Glutamatergic neuron (in vitro differentiated cells): Measurements from ENCODE around the gene ADAM11. TPM values are rescaled to one million over a fixed set of nuclear protein-coding genes. Genes with fewer than 3 reads are reported as not detected.
"Not testable (repeated sequence)": the region's sequence is repeated elsewhere in the genome, so short reads cannot be mapped to it uniquely, and the experiment has no call there.

Experiments used
- DNase-seq: peaks from one replicate; pipeline ENCODE4 v3.0.0; 2022
- H3K27ac Mint-ChIP-seq: one replicate; pipeline ENCODE4 v1.8.0; 2020; ENCODE audit warnings: mild to moderate bottlenecking, mixed read lengths, inconsistent platforms; ENCODE audit not compliant: unreplicated experiment
- H3K27me3 Mint-ChIP-seq: one replicate; pipeline ENCODE4 v1.8.0; 2020; ENCODE audit warnings: mild to moderate bottlenecking, moderate library complexity, mixed read lengths, inconsistent platforms; ENCODE audit not compliant: unreplicated experiment
- H3K36me3 Mint-ChIP-seq: one replicate; pipeline ENCODE4 v1.8.0; 2020; ENCODE audit warnings: mild to moderate bottlenecking, mixed read lengths, inconsistent platforms; ENCODE audit not compliant: unreplicated experiment
- H3K4me1 Mint-ChIP-seq: one replicate; pipeline ENCODE4 v1.8.0; 2020; ENCODE audit warnings: mild to moderate bottlenecking, low read depth, mixed read lengths, inconsistent platforms; ENCODE audit not compliant: unreplicated experiment
- H3K4me3 Mint-ChIP-seq: one replicate; pipeline ENCODE4 v1.8.0; 2020; ENCODE audit warnings: mild to moderate bottlenecking, mixed read lengths, inconsistent platforms; ENCODE audit not compliant: unreplicated experiment
- H3K9me3 Mint-ChIP-seq: one replicate; pipeline ENCODE4 v1.8.0; 2020; ENCODE audit warnings: mild to moderate bottlenecking, moderate library complexity, mixed read lengths, inconsistent platforms; ENCODE audit not compliant: unreplicated experiment
- total RNA-seq: library from RNA; stranded (reverse); fragmentation: NEBNext Ultra II Directional; extraction: Animal tissue kit (Norgen Biotek cat#: 25700); gene quantifications from one replicate; pipeline ENCODE4 v1.2.1, GENCODE V29; 2021; ENCODE audit not compliant: unreplicated experiment
- TF ChIP-seq, protein P1 (sequence below): fragments of 200-600 bp; sonication (generic); IDR thresholded peaks from one replicate; pipeline ENCODE4 v1.5.0; 2021; ENCODE audit not compliant: partially characterized antibody, unreplicated experiment

ADAM11 gene
- total RNA-seq, 1 donor from 2014 or later, result 396 TPM

DNA sequence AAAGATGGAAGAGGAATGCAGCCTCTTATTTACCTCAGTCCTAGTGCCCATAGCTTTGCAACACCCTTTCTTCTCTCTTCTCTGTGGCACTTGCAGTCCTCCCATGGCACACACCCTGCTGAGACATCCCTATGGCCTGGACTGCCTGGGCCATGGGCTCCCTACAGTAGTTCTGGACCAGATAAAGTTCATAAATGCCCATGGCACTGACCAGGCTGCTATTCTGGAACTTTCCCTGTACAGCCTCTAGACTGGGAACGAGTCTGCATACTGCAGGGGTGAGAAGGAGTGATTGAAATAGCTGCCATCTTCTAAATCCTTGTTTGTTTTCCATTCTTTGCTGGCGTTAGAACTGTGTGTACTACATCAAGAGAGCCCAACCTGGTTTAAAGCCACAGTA lies 24.5 kb upstream of the ADAM11 start:
- H3K27me3 Mint-ChIP-seq, result peaks cover 3% of the 10 kb centered on the region
- peaks cover 4% of the 10 kb centered on the region for H3K9me3 Mint-ChIP-seq
- TF ChIP-seq, protein P1, sequence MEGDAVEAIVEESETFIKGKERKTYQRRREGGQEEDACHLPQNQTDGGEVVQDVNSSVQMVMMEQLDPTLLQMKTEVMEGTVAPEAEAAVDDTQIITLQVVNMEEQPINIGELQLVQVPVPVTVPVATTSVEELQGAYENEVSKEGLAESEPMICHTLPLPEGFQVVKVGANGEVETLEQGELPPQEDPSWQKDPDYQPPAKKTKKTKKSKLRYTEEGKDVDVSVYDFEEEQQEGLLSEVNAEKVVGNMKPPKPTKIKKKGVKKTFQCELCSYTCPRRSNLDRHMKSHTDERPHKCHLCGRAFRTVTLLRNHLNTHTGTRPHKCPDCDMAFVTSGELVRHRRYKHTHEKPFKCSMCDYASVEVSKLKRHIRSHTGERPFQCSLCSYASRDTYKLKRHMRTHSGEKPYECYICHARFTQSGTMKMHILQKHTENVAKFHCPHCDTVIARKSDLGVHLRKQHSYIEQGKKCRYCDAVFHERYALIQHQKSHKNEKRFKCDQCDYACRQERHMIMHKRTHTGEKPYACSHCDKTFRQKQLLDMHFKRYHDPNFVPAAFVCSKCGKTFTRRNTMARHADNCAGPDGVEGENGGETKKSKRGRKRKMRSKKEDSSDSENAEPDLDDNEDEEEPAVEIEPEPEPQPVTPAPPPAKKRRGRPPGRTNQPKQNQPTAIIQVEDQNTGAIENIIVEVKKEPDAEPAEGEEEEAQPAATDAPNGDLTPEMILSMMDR, result no peak
- no peak overlapping the region for H3K27ac Mint-ChIP-seq
- DNase-seq, result no peak
- H3K4me1 Mint-ChIP-seq, result peaks cover 3% of the 10 kb centered on the region
- H3K4me3 Mint-ChIP-seq, result no peak overlapping the region
- no peaks in the 10 kb centered on the region for H3K36me3 Mint-ChIP-seq

DNA sequence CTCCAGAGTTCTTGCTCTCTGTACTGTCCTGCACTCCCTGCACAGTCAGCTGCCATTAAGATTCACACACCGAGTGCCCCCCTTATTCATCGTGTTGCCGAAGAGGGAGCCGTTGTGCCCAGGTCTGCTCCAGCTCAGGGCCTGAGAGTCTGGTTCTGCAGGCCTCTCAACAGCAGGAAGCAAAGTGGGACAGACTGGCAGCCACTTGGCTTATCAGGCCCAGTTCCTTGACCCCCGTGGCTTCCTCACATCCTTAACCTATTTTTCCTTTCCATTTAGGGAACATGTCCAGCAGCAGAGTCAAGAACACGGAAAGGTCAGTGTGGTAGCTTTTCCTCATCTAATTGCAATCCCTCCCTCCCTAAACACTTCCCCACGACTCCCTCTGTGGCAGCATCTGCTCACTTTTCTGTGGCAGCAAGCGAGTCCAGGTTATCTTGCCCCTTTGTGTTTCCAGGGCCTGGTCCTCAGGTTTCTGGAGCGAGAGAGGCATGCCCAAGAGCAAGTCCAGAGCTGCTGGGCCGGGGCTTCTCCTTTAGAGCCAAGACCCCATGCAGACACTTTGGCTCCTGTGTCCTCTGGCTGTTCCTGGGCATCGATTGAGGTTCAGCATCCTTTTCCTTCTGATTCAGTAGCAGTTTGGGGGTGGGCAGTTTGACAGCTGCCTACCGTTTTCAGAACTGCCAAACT lies 22.1 kb upstream of the ADAM11 start:
- peaks cover 4% of the 10 kb centered on the region for H3K9me3 Mint-ChIP-seq
- peaks cover 3% of the 10 kb centered on the region for H3K4me1 Mint-ChIP-seq
- peaks cover under 1% of the 10 kb centered on the region for H3K27me3 Mint-ChIP-seq
- no peaks in the 10 kb centered on the region for H3K36me3 Mint-ChIP-seq
- H3K4me3 Mint-ChIP-seq, result no peak overlapping the region
- DNase-seq, result no peak
- no peak overlapping the region for H3K27ac Mint-ChIP-seq
- TF ChIP-seq, protein P1, result no peak

DNA sequence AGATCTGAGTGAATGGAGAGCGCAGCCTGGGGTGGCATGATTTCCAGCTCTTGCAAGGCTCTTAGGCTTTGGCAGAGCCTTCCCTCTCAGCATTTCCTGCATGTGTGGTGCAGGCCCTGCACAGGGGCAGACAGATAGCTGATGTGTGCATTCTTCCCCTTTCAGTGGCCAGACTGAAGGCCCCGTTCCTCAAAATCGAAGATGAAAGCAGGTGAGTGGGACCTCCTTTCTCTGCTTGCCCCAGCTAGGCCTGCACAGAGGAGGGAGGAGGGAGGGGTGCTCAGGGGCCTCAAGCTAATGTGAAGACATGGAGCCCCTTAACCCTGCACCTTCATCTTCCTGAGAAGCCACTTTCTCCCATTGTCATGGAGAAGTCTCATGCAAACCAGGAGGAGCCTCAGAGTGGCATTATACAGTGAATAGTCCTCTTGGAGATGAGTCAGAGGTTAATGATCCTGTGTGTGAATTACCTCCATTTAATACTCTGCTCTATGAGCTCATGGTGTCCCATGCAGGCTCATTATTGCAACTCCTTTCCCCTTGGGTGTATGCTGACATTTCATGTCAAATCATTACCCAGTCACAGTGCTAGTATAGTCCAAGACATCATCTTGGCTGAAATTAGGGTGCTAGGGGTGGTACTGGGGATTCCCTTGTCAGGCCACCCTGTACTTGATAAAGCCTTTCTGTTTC lies 20.4 kb upstream of the ADAM11 start:
- no peak overlapping the region for H3K4me3 Mint-ChIP-seq
- no peaks in the 10 kb centered on the region for H3K27me3 Mint-ChIP-seq
- peaks cover 2% of the 10 kb centered on the region for H3K9me3 Mint-ChIP-seq
- TF ChIP-seq, protein P1, result no peak
- no peak for DNase-seq
- H3K27ac Mint-ChIP-seq, result no peak overlapping the region
- no peaks in the 10 kb centered on the region for H3K36me3 Mint-ChIP-seq
- peaks cover 3% of the 10 kb centered on the region for H3K4me1 Mint-ChIP-seq

DNA sequence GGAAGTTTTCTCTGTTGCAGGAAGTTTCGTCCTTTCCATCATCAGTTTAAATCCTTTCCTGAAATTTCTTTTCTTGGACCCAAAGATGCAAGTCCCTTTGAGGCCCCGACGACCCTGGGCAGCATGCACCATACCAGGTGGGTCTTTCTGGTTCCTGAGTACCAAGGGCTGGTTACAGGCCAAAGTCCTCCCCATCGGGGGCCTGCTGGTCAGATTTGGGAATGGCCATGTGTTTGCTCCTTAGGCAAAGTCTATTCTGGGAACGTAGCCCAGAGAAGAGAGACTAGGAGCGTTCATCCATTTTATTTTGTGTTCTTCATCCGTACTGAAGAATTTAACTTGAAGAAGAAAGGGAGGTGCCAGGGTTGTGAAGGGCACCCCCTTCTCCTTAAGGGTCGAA lies 17.5 kb upstream of the ADAM11 start:
- Mint-ChIP-seq H3K4me1 (peaks cover 3% of the 10 kb centered on the region), H3K36me3 (no peaks in the 10 kb centered on the region), H3K27me3 (no peaks in the 10 kb centered on the region), H3K27ac (no peak overlapping the region), H3K9me3 (no peaks in the 10 kb centered on the region), H3K4me3 (no peak overlapping the region)
- TF ChIP-seq, protein P1, result no peak
- no peak for DNase-seq

DNA sequence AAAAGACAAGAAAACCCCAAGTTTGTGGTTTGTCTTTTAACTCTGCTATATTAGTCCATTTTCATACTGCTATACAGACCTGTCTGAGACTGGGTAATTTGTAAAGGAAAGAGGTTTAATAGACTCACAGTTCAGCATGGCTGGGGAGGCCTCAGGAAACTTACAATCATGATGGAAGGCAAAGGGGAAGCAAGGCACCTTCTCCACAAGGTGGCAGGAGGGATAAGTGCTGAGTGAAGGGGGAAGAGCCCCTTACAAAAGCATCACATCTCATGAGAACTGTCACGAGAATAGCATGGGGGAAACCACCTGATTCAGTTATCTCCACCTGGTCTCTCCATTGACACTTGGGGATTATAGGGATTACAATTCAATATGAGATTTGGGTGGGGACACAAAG lies 13.5 kb upstream of the ADAM11 start:
- no peak overlapping the region for H3K27ac Mint-ChIP-seq
- no peak for DNase-seq
- H3K9me3 Mint-ChIP-seq, result peaks cover 4% of the 10 kb centered on the region
- H3K4me3 Mint-ChIP-seq, result no peak overlapping the region
- no peaks in the 10 kb centered on the region for H3K27me3 Mint-ChIP-seq
- TF ChIP-seq, protein P1, result no peak
- H3K4me1 Mint-ChIP-seq, result peaks cover 24% of the 10 kb centered on the region
- H3K36me3 Mint-ChIP-seq, result no peaks in the 10 kb centered on the region

DNA sequence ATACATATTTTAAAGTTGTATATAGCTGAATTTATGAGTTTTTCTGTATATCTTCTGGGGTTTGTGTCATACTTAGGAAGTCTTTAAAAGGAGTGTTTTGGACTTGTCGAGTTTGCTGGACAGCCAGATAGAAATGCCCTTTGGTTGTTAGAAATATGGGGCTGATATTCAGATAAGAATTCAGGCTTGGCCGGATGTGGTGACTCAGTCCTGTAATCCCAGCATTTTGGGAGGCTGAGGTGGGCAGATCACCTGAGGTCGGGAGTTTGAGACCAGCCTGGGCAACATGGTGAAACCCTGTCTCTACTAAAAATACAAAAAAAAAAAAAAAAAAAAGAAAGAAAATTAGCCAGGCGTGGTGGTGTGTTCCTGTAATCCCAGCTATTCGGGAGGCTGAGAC lies 13.1 kb upstream of the ADAM11 start:
- DNase-seq, H3K27me3 Mint-ChIP-seq, H3K9me3 Mint-ChIP-seq, H3K4me3 Mint-ChIP-seq, H3K36me3 Mint-ChIP-seq, H3K27ac Mint-ChIP-seq: not testable (repeated sequence)
- H3K4me1 Mint-ChIP-seq, result peaks cover 27% of the 10 kb centered on the region
